Heart left ventricle (tissue), 13 donors: Measurements from ENCODE around the gene ZNF165.
"Not testable (repeated sequence)": the region's sequence is repeated elsewhere in the genome, so short reads cannot be mapped to it uniquely, and the experiment has no call there.

Source experiments
- CTCF ChIP-seq, 12 donors: fragments of 200-600 bp; sonication (generic) in 4 of 12; IDR thresholded peaks; one replicate each; pipeline versions ENCODE4 v1.5.0 to v1.8.0; 2018 to 2022; ENCODE audit warnings: antibody characterized with exemption in 12 of 12, mild to moderate bottlenecking in 5 of 12
- POLR2A ChIP-seq, 2 donors: fragments of 450-650 bp; IDR thresholded peaks; one replicate each; pipeline ENCODE4 v1.6.1; 2017; ENCODE audit warnings: antibody characterized with exemption in 2 of 2, mild to moderate bottlenecking in 2 of 2, moderate library complexity in 2 of 2
- donor health status: ischemic (EF 13 %, LVEDD 7.1; RV severe dilation, severe dysfunction).
- donor health status: DM: no; HTN: yes; CAD: no.
- donor health status: DM: no; HTN: no; CAD: no.
- donor health status: ischemic (EF 25% LVEDD 6.9; RV normal size, moderate dysfunction).
- donor health status: ischemic (EF 25% LVEDD 5.7; RV mildly dilated, moderate dysfunction).
- donor health status: ischemic (EF 35%, LVEDD 5.7; RV mildly dilated, moderate dysfunction).
- donor health status: nonischemic (EF 11% LVEDD 7.7; RV severe dilation, severe dysfunction).
- donor health status: DM: yes; HTN: yes; CAD: no.
- donor health status: PGD.
- donor health status: ischemic (EF 29% LVEDD 5.4; RV normal size, mild dysfunction).
- donor health status: nonischemic (EF 23%, LVEDD 6.1; RV moderate dilation, normal function).

- not testable (repeated sequence) for TF ChIP-seq POLR2A, CTCF (IDR thresholded peaks at IDR 0.05)
These were observed at the start of gene ZNF165 for GRCh38 chr6:28080381-28080630.
